CD8-positive, alpha-beta memory T cell (primary cell): ENCODE results near the gene TMEM51. TPM values are rescaled to one million over a fixed set of nuclear protein-coding genes. Genes with fewer than 3 reads are reported as not detected.

Source experiments
- CTCF ChIA-PET: fragments of 350-600 bp; sonication (Branson Sonifier 250); formaldehyde crosslinking; loops from one replicate; lab custom pipeline; 2021; ENCODE audit warnings: antibody characterized with exemption; lab: Charles Lee
- POLR2A ChIA-PET: fragments of 350-600 bp; sonication (Branson Sonifier 250); formaldehyde crosslinking; loops from one replicate; lab custom pipeline; 2021; ENCODE audit warnings: antibody characterized with exemption; lab: Charles Lee
- DNase-seq, 5 donors: peaks; one replicate each; pipeline versions ENCODE4 v3.0.0 to v3.0.0-alpha.2; 2020 to 2022; ENCODE audit warnings: mixed read lengths in 1 of 5
- H3K27ac ChIP-seq: one replicate; pipeline ENCODE4 v1.7.0; 2013; ENCODE audit warnings: low read depth, mild to moderate bottlenecking, low read length, moderate library complexity
- H3K27me3 ChIP-seq: 2 replicates; pipeline ENCODE4 v1.7.0; 2013; ENCODE audit warnings: low read length, mild to moderate bottlenecking; ENCODE audit not compliant: insufficient read depth, poor library complexity, severe bottlenecking
- H3K36me3 ChIP-seq: 2 replicates; pipeline ENCODE4 v1.7.0; 2013; ENCODE audit warnings: mild to moderate bottlenecking, low read length, moderate library complexity; ENCODE audit not compliant: insufficient read depth
- H3K4me1 ChIP-seq: 2 replicates; pipeline ENCODE4 v1.7.0; 2013; ENCODE audit warnings: mild to moderate bottlenecking, low read length, moderate library complexity; ENCODE audit not compliant: insufficient read depth
- H3K4me3 ChIP-seq: 2 replicates; pipeline ENCODE4 v1.7.0; 2013; ENCODE audit warnings: mild to moderate bottlenecking, low read length
- H3K9me3 ChIP-seq: 2 replicates; pipeline ENCODE4 v1.7.0; 2013; ENCODE audit warnings: mild to moderate bottlenecking, low read length
- H3K27ac Mint-ChIP-seq, 8 donors: one replicate each; pipeline ENCODE4 v1.8.0; 2020 to 2021; ENCODE audit warnings: mixed read lengths in 8 of 8, mild to moderate bottlenecking in 6 of 8, inconsistent platforms in 3 of 8, moderate library complexity in 3 of 8
- H3K27me3 Mint-ChIP-seq, 2 donors: one replicate each; pipeline ENCODE4 v1.8.0; 2020 to 2021; ENCODE audit warnings: mixed read lengths in 2 of 2, mild to moderate bottlenecking in 1 of 2, moderate library complexity in 1 of 2
- H3K36me3 Mint-ChIP-seq, 3 donors: one replicate each; pipeline ENCODE4 v1.8.0; 2020 to 2021; ENCODE audit warnings: mixed read lengths in 3 of 3, inconsistent platforms in 1 of 3, mild to moderate bottlenecking in 1 of 3
- H3K4me1 Mint-ChIP-seq, 3 donors: one replicate each; pipeline ENCODE4 v1.8.0; 2020 to 2021; ENCODE audit warnings: mixed read lengths in 3 of 3, inconsistent platforms in 1 of 3, mild to moderate bottlenecking in 1 of 3
- H3K4me3 Mint-ChIP-seq, 7 donors: one replicate each; pipeline ENCODE4 v1.8.0; 2020 to 2021; ENCODE audit warnings: mixed read lengths in 7 of 7, mild to moderate bottlenecking in 6 of 7, moderate library complexity in 4 of 7, inconsistent platforms in 2 of 7
- H3K9me3 Mint-ChIP-seq, 5 donors: one replicate each; pipeline ENCODE4 v1.8.0; 2020 to 2022; ENCODE audit warnings: mixed read lengths in 5 of 5, mild to moderate bottlenecking in 3 of 5, moderate library complexity in 2 of 5, inconsistent platforms in 1 of 5
- polyA plus RNA-seq: library from polyadenylated mRNA; unstranded; fragments of 300-500 nt; fragmentation: Illumina TruSeq; gene quantifications from one replicate; pipeline ENCODE4 v1.2.3, GENCODE V29; 2021
- total RNA-seq, 2 experiments: library from RNA; stranded (reverse); gene quantifications; one replicate each; pipeline ENCODE4 v1.2.3, GENCODE V29; 2021

TMEM51 gene
- total and polyA plus RNA-seq, 3 experiments from 2014 or later: 0.11 to 0.24 TPM; not detected in 1

DNA sequence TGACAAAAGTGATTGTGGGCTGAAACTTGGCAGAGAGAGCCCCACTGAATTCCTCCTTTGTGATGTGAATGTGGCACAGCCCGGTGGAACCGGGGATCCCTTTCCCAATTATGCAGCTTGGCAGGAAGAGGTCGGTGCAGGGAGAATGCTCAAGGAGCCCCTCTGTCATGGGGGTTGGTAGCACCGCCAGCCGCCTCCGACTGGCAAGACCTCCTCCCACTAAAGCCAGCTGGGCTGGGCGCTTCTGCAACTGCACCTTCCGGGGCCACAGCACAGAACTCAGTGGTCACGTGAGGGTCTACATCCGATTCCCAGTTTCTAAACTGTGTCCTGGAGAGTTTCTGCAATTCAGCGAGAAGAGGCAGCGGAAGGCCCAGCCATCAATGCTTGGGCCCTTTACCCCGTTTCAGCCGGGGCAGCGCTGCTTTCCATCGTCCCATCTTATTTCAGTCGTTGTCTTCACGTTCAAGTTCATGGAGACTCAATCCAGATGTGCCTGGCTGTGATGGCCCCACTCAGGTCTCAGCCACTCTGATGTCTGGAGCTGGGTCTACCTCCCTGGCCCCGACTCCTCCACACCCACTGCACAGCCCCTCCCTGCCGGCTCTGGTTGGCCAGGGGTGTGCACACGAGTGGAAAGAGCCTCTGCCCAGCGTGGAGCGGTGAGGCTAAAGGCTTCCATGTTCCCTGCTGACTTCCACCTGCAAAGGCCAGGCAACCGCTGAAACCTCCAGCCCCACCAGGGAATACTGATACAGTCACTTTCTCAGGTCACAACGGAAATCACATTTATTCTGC is 53.7 kb downstream of the TMEM51 start:
- peaks cover 20 to 29% of the 10 kb centered on the region in 2 donors for H3K27me3 Mint-ChIP-seq
- no peak for DNase-seq
- no peaks in the 10 kb centered on the region for H3K9me3 Mint-ChIP-seq
- H3K27ac Mint-ChIP-seq: no peak overlapping the region
- POLR2A ChIA-PET: no interaction called here
- no peaks in the 10 kb centered on the region for H3K36me3 ChIP-seq
- H3K9me3 ChIP-seq: no peaks in the 10 kb centered on the region
- H3K4me3 ChIP-seq: no peak overlapping the region
- H3K4me1 ChIP-seq: no peaks in the 10 kb centered on the region
- no peaks in the 10 kb centered on the region for H3K36me3 Mint-ChIP-seq
- H3K27me3 ChIP-seq: no peaks in the 10 kb centered on the region
- no peak overlapping the region for H3K4me3 Mint-ChIP-seq
- no peak overlapping the region for H3K27ac ChIP-seq
- CTCF ChIA-PET: no interaction called here
- H3K4me1 Mint-ChIP-seq: no peaks in the 10 kb centered on the region

- Mint-ChIP-seq H3K4me3 (no peak overlapping the region), H3K36me3 (no peaks in the 10 kb centered on the region), H3K27ac (no peak overlapping the region), H3K27me3 (peaks cover 20 to 35% of the 10 kb centered on the region in 2 donors), H3K9me3 (no peaks in the 10 kb centered on the region), H3K4me1 (no peaks in the 10 kb centered on the region)
- H3K4me1 ChIP-seq: no peaks in the 10 kb centered on the region
- H3K27me3 ChIP-seq: no peaks in the 10 kb centered on the region
- CTCF ChIA-PET: no interaction called here
- H3K27ac ChIP-seq: no peak overlapping the region
- H3K36me3 ChIP-seq: no peaks in the 10 kb centered on the region
- H3K4me3 ChIP-seq: no peak overlapping the region
- no peaks in the 10 kb centered on the region for H3K9me3 ChIP-seq
- no peak for DNase-seq
- POLR2A ChIA-PET: no interaction called here
These were observed 54.4 kb downstream of the TMEM51 start for GRCh38 chr1:15207829-15208429.

DNA sequence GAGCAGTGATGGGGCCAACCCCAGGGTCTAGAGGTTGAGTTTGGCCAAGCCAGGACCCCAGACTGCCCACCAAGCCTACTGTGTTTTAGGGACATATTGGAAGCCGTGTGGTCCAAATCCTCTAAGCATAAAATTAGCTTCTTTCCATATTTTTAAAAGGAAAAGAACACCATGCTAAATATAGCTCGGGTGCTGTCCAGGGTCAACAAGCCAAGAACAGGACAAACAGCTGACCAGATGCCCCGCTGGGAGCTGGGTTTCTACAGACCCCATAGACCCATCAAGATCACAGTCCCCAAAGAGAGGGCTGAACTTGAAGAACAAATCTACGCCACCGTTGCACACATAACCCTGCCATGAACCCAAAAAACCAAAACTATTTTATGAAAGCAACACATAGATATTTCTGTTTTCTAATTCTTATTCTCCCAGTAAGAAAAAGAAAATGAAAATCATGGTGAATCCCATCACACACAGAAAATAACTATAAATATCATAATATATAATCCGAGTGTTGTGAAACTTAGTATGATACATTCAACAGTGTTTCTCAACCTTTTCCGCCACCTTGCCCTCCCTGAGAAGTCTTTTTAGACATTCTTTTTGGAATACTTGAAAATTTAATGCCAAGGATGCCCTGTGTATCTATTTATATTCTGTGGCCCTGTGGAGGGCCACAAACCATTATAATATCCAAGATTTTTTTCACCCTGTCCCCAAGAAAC is 57.3 kb downstream of the TMEM51 start:
- Histone ChIP-seq H3K27ac (no peak overlapping the region), H3K36me3 (no peaks in the 10 kb centered on the region), H3K9me3 (no peaks in the 10 kb centered on the region), H3K27me3 (no peaks in the 10 kb centered on the region), H3K4me3 (no peak overlapping the region), H3K4me1 (no peaks in the 10 kb centered on the region)
- no peak overlapping the region for H3K27ac Mint-ChIP-seq
- POLR2A ChIA-PET: no interaction called here
- no peaks in the 10 kb centered on the region for H3K4me1 Mint-ChIP-seq
- no peak for DNase-seq
- no peaks in the 10 kb centered on the region for H3K9me3 Mint-ChIP-seq
- no peak overlapping the region for H3K4me3 Mint-ChIP-seq
- CTCF ChIA-PET: interaction anchor here (1.2 kb wide), 1 partner anchor 10 kb away, joined by 3 read pairs; no protein-coding TSS in a partner anchor
- peaks cover 19 to 27% of the 10 kb centered on the region in 2 donors for H3K27me3 Mint-ChIP-seq
- H3K36me3 Mint-ChIP-seq: no peaks in the 10 kb centered on the region

DNA sequence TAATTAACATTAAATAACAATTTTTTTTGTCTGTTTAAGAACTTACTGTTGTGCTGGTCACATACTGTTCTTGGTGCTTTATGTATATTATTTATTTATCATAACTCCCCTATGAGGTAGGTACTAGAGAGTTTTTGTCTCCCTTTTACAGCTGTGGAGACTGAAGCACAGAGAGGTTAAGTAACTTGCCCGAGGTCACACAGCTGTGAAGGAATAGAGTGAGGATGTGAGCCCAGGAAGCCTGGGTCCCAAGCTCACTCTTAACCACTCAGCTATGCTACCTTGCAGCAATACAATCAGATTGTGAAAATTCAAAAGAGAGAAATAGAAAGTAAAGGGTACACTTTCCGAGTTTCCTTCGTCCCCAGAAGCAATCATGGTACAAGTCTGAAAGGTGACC is 57.9 kb downstream of the TMEM51 start:
- Histone ChIP-seq H3K9me3 (no peaks in the 10 kb centered on the region), H3K4me3 (no peak overlapping the region), H3K36me3 (no peaks in the 10 kb centered on the region), H3K27ac (no peak overlapping the region), H3K27me3 (no peaks in the 10 kb centered on the region), H3K4me1 (no peaks in the 10 kb centered on the region)
- peaks cover 19 to 26% of the 10 kb centered on the region in 2 donors for H3K27me3 Mint-ChIP-seq
- CTCF ChIA-PET: interaction anchor here (1.2 kb wide), 1 partner anchor 9 kb away, joined by 3 read pairs; no protein-coding TSS in a partner anchor
- no peak overlapping the region for H3K4me3 Mint-ChIP-seq
- no peak for DNase-seq
- no peaks in the 10 kb centered on the region for H3K36me3 Mint-ChIP-seq
- H3K4me1 Mint-ChIP-seq: no peaks in the 10 kb centered on the region
- H3K27ac Mint-ChIP-seq: no peak overlapping the region
- no peaks in the 10 kb centered on the region for H3K9me3 Mint-ChIP-seq
- POLR2A ChIA-PET: no interaction called here

DNA sequence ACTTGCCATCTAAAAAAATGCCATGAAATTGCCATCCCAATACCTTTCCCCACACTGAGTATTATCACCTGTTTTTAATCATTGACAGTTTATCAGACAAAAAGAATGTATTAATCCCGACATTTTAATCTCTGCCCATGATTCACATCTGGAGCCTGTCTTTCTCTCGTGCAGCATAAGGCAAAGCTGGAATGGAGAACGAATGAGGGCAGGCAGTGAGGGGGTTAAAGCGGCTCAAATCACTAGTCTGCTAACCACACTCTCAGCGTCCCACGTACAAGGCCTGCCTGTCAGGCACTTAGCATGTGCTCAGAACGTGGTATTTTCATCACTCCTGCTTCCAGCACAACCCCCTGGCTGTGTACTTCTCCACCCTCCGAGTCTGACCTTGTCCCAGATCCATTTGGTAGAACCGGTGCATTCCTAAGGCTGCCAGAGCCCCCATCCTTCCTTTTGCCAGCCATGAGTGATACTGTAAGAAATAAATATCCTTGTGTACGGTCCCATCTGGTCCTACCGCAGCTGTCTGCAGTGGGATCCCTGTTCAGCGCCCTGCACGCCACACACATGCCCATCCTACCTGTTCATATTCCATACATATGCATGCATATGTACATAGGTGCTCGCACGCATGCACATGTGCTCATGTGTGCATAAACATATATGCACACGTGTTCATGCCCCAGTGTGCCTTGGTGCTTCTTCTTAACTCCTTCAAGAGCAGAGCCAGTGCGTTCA is 58.8 kb downstream of the TMEM51 start:
- no peaks in the 10 kb centered on the region for H3K27me3 ChIP-seq
- H3K9me3 ChIP-seq: no peaks in the 10 kb centered on the region
- no peaks in the 10 kb centered on the region for H3K4me1 Mint-ChIP-seq
- CTCF ChIA-PET: no interaction called here
- H3K27ac ChIP-seq: no peak overlapping the region
- POLR2A ChIA-PET: no interaction called here
- no peaks in the 10 kb centered on the region for H3K4me1 ChIP-seq
- H3K27me3 Mint-ChIP-seq: peaks cover 16 to 25% of the 10 kb centered on the region in 2 donors
- no peak overlapping the region for H3K27ac Mint-ChIP-seq
- H3K4me3 ChIP-seq: no peak overlapping the region
- H3K36me3 ChIP-seq: no peaks in the 10 kb centered on the region
- no peaks in the 10 kb centered on the region for H3K36me3 Mint-ChIP-seq
- H3K4me3 Mint-ChIP-seq: no peak overlapping the region
- no peak for DNase-seq
- no peaks in the 10 kb centered on the region for H3K9me3 Mint-ChIP-seq

DNA sequence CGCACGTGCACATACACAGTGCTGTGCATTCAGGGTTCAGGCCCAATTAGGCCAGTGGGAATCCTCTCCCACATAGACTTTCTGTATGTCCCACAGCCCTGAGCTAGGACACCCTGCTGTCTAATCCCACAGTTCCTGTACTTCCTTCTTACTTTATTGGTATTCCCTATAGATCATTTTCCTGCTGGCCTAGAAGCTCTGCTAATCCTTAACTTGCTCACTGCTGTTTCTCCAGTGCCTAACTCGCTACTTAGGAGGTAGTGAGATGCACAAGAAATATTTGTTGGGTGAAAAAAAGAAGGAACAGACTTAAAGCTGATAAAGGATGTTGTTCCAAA is 59.4 kb downstream of the TMEM51 start:
- no peak for DNase-seq
- Mint-ChIP-seq H3K36me3 (no peaks in the 10 kb centered on the region), H3K4me3 (no peak overlapping the region), H3K4me1 (peaks cover 0 to 4% (median 3%) of the 10 kb centered on the region in 3 donors), H3K27me3 (peaks cover 13 to 19% of the 10 kb centered on the region in 2 donors), H3K9me3 (no peaks in the 10 kb centered on the region), H3K27ac (no peak overlapping the region)
- Histone ChIP-seq H3K4me1 (no peaks in the 10 kb centered on the region), H3K36me3 (no peaks in the 10 kb centered on the region), H3K27me3 (no peaks in the 10 kb centered on the region), H3K27ac (no peak overlapping the region), H3K9me3 (no peaks in the 10 kb centered on the region), H3K4me3 (no peak overlapping the region)
- ChIA-PET POLR2A (no interaction called here), CTCF (no interaction called here)

- Mint-ChIP-seq H3K27ac (no peak overlapping the region), H3K4me3 (no peak overlapping the region), H3K9me3 (no peaks in the 10 kb centered on the region), H3K4me1 (peaks cover 3 to 8% (median 8%) of the 10 kb centered on the region in 3 donors), H3K36me3 (no peaks in the 10 kb centered on the region), H3K27me3 (peaks cover 9 to 18% of the 10 kb centered on the region in 2 donors)
- CTCF ChIA-PET: no interaction called here
- H3K4me3 ChIP-seq: no peak overlapping the region
- H3K4me1 ChIP-seq: no peaks in the 10 kb centered on the region
- no peaks in the 10 kb centered on the region for H3K27me3 ChIP-seq
- no peak overlapping the region for H3K27ac ChIP-seq
- H3K36me3 ChIP-seq: no peaks in the 10 kb centered on the region
- POLR2A ChIA-PET: no interaction called here
- H3K9me3 ChIP-seq: no peaks in the 10 kb centered on the region
- no peak for DNase-seq
These were observed 59.8 kb downstream of the TMEM51 start for GRCh38 chr1:15213341-15213821.
